Left ventricle myocardium inferior (tissue), 1 donor: Measurements from ENCODE around the gene DNAJB8. TPM values are rescaled to one million over a fixed set of nuclear protein-coding genes. Genes with fewer than 3 reads are reported as not detected.

ENCODE experiments used
- DNase-seq: peaks from one replicate; pipeline ENCODE4 v3.0.0-alpha.2; 2020
- H3K27ac ChIP-seq: fragments of 200-600 bp; replicated peaks from 2 replicates; pipeline ENCODE4 v1.8.0; 2021
- H3K27me3 ChIP-seq: fragments of 200-600 bp; 2 replicates; pipeline ENCODE4 v1.8.0; 2021; ENCODE audit warnings: low read depth
- H3K36me3 ChIP-seq: fragments of 200-600 bp; 2 replicates; pipeline ENCODE4 v1.8.0; 2021
- H3K4me1 ChIP-seq: fragments of 200-600 bp; 2 replicates; pipeline ENCODE4 v1.8.0; 2021
- H3K4me3 ChIP-seq: fragments of 200-600 bp; 2 replicates; pipeline ENCODE4 v1.8.0; 2021; ENCODE audit warnings: mild to moderate bottlenecking, moderate library complexity
- H3K9me3 ChIP-seq: fragments of 200-600 bp; replicated peaks from 2 replicates; pipeline ENCODE4 v1.8.0; 2021
- CTCF ChIP-seq: fragments of 200-600 bp; IDR thresholded peaks from 2 replicates; pipeline ENCODE4 v1.8.0; 2021; ENCODE audit warnings: antibody characterized with exemption, mild to moderate bottlenecking, borderline replicate concordance
- intact Hi-C: fragments of 100-400 bp; cut with micrococcal nuclease; formaldehyde crosslinking; loops from one replicate; pipeline ENCODE4 v1.11.0; 2022
- total RNA-seq: library from RNA; stranded (reverse); fragmentation: NEBNext Ultra II Directional; extraction: Animal tissue kit (Norgen Biotek cat#: 25700); gene quantifications from one replicate; pipeline ENCODE4 v1.2.1, GENCODE V29; 2021
- donor health status: DM: no; HTN: yes; CAD: no; lungs with severe emphysema.

Gene DNAJB8
- total RNA-seq, 1 donor from 2014 or later = not detected

GRCh38 chr3:128482175-128482574 lies 15.5 kb upstream of the DNAJB8 start:
- H3K27me3 ChIP-seq = peaks cover 100% of the 10 kb centered on the region
- no peak for TF ChIP-seq CTCF
- peaks cover 80% of the 10 kb centered on the region for H3K4me1 ChIP-seq
- no peak for DNase-seq
- intact Hi-C loops = no loop called here
- peak overlapping the region; percentile 81 for H3K4me3 ChIP-seq
- peak overlapping the region; percentile 94 for H3K27ac ChIP-seq
- H3K9me3 ChIP-seq = no peaks in the 10 kb centered on the region
- peaks cover 6% of the 10 kb centered on the region for H3K36me3 ChIP-seq

GRCh38 chr3:128481438-128481942 lies 14.8 kb upstream of the DNAJB8 start:
- H3K9me3 ChIP-seq = no peaks in the 10 kb centered on the region
- DNase-seq = peak; percentile 80
- TF ChIP-seq CTCF = no peak
- H3K4me1 ChIP-seq = peaks cover 73% of the 10 kb centered on the region
- intact Hi-C loops = no loop called here
- peaks cover 6% of the 10 kb centered on the region for H3K36me3 ChIP-seq
- peak overlapping the region; percentile 81 for H3K4me3 ChIP-seq
- H3K27me3 ChIP-seq = peaks cover 100% of the 10 kb centered on the region
- H3K27ac ChIP-seq = peak overlapping the region; percentile 94

GRCh38 chr3:128480717-128481437 lies 14.2 kb upstream of the DNAJB8 start:
- H3K27me3 ChIP-seq = peaks cover 100% of the 10 kb centered on the region

GRCh38 chr3:128480278-128480677 lies 13.6 kb upstream of the DNAJB8 start:
- peak overlapping the region; percentile 94 for H3K27ac ChIP-seq

More at GRCh38 chr3:128480717-128481437, 14.2 kb upstream of the DNAJB8 start:
- Histone ChIP-seq H3K36me3 (peaks cover 6% of the 10 kb centered on the region), H3K27ac (peak overlapping the region; percentile 94), H3K4me1 (peaks cover 67% of the 10 kb centered on the region), H3K4me3 (peak overlapping the region; percentile 40), H3K9me3 (no peaks in the 10 kb centered on the region)
- no peak for TF ChIP-seq CTCF
- intact Hi-C loops = no loop called here
- DNase-seq = no peak

GRCh38 chr3:128479558-128480086 lies 12.9 kb upstream of the DNAJB8 start:
- H3K36me3 ChIP-seq = no peaks in the 10 kb centered on the region
- DNase-seq = no peak
- H3K4me3 ChIP-seq = no peak overlapping the region
- H3K9me3 ChIP-seq = no peaks in the 10 kb centered on the region
- peaks cover 54% of the 10 kb centered on the region for H3K4me1 ChIP-seq
- H3K27me3 ChIP-seq = peaks cover 94% of the 10 kb centered on the region
- no peak for TF ChIP-seq CTCF
- H3K27ac ChIP-seq = peak overlapping the region; percentile 94
- intact Hi-C loops = no loop called here

More at GRCh38 chr3:128480278-128480677, 13.6 kb upstream of the DNAJB8 start:
- intact Hi-C loops = no loop called here
- peak; percentile 40 for DNase-seq
- no peak for TF ChIP-seq CTCF
- Histone ChIP-seq H3K4me1 (peaks cover 61% of the 10 kb centered on the region), H3K9me3 (no peaks in the 10 kb centered on the region), H3K36me3 (no peaks in the 10 kb centered on the region), H3K27me3 (peaks cover 100% of the 10 kb centered on the region), H3K4me3 (peak overlapping the region; percentile 40)
